SK-N-MC (cell line): ENCODE results near the gene FBXL13.
"Not testable (repeated sequence)": the region's sequence is repeated elsewhere in the genome, so short reads cannot be mapped to it uniquely, and the experiment has no call there.

Experiments
- DNase-seq: peaks from one replicate; pipeline ENCODE4 v3.0.0-alpha.2; 2011; ENCODE audit warnings: low read depth, low spot score
- H3K27ac ChIP-seq: fragments of 200-600 bp; sonication (generic); 2 replicates; pipeline ENCODE4 v1.5.1; 2016; ENCODE audit warnings: mixed run types
- H3K36me3 ChIP-seq: fragments of 200-600 bp; sonication (generic); 2 replicates; pipeline ENCODE4 v1.6.1; 2017; ENCODE audit warnings: antibody characterized with exemption, low read length, mixed read lengths; ENCODE audit not compliant: insufficient read depth
- H3K4me3 ChIP-seq: fragments of 200-600 bp; sonication (generic); 2 replicates; pipeline ENCODE4 v1.5.1; 2016
- H3K9ac ChIP-seq: fragments of 200-600 bp; sonication (generic); 2 replicates; pipeline ENCODE4 v1.8.0; 2017; ENCODE audit warnings: mixed run types, mixed read lengths; ENCODE audit not compliant: insufficient read length
- H3K9me3 ChIP-seq: fragments of 200-600 bp; sonication (generic); 2 replicates; pipeline ENCODE4 v1.6.1; 2017; ENCODE audit warnings: low read depth, mild to moderate bottlenecking, antibody characterized with exemption, low read length, moderate library complexity, mixed read lengths

The FBXL13 gene

GRCh38 chr7:102778663-102779062 lies 295.9 kb downstream of the FBXL13 start:
- H3K4me3 ChIP-seq: not testable (repeated sequence)

GRCh38 chr7:102776217-102776616 lies 298.4 kb downstream of the FBXL13 start:
- not testable (repeated sequence) for H3K4me3 ChIP-seq, H3K27ac ChIP-seq, H3K9ac ChIP-seq, DNase-seq, H3K36me3 ChIP-seq, H3K9me3 ChIP-seq

More at GRCh38 chr7:102778663-102779062, 295.9 kb downstream of the FBXL13 start:
- not testable (repeated sequence) for H3K9ac ChIP-seq, H3K27ac ChIP-seq, H3K36me3 ChIP-seq, DNase-seq, H3K9me3 ChIP-seq

- DNase-seq, H3K9ac ChIP-seq, H3K36me3 ChIP-seq, H3K9me3 ChIP-seq, H3K27ac ChIP-seq, H3K4me3 ChIP-seq: not testable (repeated sequence)
Observed at GRCh38 chr7:102770467-102770866, 304.1 kb downstream of the FBXL13 start.

GRCh38 chr7:102769657-102770192 lies 304.9 kb downstream of the FBXL13 start:
- not testable (repeated sequence) for H3K36me3 ChIP-seq, H3K9me3 ChIP-seq

GRCh38 chr7:102763295-102763905 lies 311.2 kb downstream of the FBXL13 start:
- not testable (repeated sequence) for H3K9me3 ChIP-seq, H3K9ac ChIP-seq, H3K4me3 ChIP-seq, H3K27ac ChIP-seq, DNase-seq, H3K36me3 ChIP-seq

More at GRCh38 chr7:102769657-102770192, 304.9 kb downstream of the FBXL13 start:
- not testable (repeated sequence) for DNase-seq, H3K4me3 ChIP-seq, H3K9ac ChIP-seq, H3K27ac ChIP-seq
